ENCODE measurements around the gene PYROXD2.

The PYROXD2 gene

GRCh38 chr10:98416606-98417388 is 1.8 kb upstream of the PYROXD2 start:
- TF ChIP-seq, protein P1, sequence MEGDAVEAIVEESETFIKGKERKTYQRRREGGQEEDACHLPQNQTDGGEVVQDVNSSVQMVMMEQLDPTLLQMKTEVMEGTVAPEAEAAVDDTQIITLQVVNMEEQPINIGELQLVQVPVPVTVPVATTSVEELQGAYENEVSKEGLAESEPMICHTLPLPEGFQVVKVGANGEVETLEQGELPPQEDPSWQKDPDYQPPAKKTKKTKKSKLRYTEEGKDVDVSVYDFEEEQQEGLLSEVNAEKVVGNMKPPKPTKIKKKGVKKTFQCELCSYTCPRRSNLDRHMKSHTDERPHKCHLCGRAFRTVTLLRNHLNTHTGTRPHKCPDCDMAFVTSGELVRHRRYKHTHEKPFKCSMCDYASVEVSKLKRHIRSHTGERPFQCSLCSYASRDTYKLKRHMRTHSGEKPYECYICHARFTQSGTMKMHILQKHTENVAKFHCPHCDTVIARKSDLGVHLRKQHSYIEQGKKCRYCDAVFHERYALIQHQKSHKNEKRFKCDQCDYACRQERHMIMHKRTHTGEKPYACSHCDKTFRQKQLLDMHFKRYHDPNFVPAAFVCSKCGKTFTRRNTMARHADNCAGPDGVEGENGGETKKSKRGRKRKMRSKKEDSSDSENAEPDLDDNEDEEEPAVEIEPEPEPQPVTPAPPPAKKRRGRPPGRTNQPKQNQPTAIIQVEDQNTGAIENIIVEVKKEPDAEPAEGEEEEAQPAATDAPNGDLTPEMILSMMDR (IDR thresholded peaks at IDR 0.05; ENCODE audit: low read depth, low read length, missing control alignments): no peak
- DNase-seq (ENCODE audit: low read depth): no peak
- in situ Hi-C loops (cut with HindIII; ENCODE audit: low sequenced_read_pairs): no loop called here
- H3K4me3 ChIP-seq (ENCODE audit: low read depth, low read length): no peak overlapping the region

DNA sequence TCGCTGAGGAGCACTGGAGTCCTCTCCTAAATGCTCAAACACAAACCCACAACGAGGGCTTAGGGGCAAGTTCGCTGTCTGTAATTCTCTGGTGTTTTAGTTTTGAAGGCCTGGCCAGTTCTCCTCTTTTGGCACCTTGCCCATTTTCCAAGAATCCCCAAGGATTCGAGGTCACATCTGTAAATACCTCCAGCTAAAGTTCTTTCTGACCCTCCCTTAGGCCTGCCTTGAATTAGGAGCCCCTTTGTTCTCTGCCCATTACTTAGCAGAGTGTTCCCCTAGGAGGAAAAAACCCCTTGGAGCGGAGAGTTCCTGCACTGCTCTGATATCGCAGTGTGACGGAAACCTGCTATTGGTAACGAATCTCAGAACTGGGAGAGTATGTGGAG is 743 bp upstream of the PYROXD2 start:
- TF ChIP-seq, protein P1 (IDR thresholded peaks at IDR 0.05; ENCODE audit: low read depth, low read length, missing control alignments): no peak
- DNase-seq (ENCODE audit: low read depth): no peak
- H3K4me3 ChIP-seq (ENCODE audit: low read depth, low read length): no peak overlapping the region
- in situ Hi-C loops (cut with HindIII; ENCODE audit: low sequenced_read_pairs): no loop called here

- in situ Hi-C loops (cut with HindIII; ENCODE audit: low sequenced_read_pairs): no loop called here
- TF ChIP-seq, protein P1 (IDR thresholded peaks at IDR 0.05; ENCODE audit: low read depth, low read length, missing control alignments): no peak
These were observed 427 bp downstream of the PYROXD2 start for GRCh38 chr10:98414578-98414931.

DNA sequence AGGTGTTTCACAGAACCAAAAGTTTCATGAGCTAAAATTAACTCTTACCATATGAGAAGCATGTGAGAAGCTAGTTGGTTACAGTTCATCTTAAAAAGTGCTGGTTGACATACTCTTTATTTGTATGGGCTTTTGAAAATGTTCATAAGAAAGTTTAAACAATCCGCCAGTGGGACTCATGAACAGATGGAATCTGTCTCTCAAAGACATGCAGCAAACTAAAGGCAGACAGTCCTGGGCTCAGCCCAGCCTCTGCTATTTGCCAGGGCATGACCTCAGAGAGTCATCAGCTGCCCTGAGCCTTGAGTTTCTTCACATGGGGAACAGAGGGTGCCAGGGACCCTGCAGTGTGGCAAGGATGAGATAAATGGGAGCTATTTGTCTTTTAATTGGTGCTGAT is 3.2 kb downstream of the PYROXD2 start:
- H3K4me3 ChIP-seq (ENCODE audit: low read depth, low read length): no peak overlapping the region
- in situ Hi-C loops (cut with HindIII; ENCODE audit: low sequenced_read_pairs): no loop called here
- DNase-seq (ENCODE audit: low read depth): no peak
- TF ChIP-seq, protein P1 (IDR thresholded peaks at IDR 0.05; ENCODE audit: low read depth, low read length, missing control alignments): no peak

More at GRCh38 chr10:98414578-98414931, 427 bp downstream of the PYROXD2 start:
- H3K4me3 ChIP-seq (ENCODE audit: low read depth, low read length): peak overlapping the region; percentile 71
- no peak for DNase-seq (ENCODE audit: low read depth)

GRCh38 chr10:98411166-98411565 is 3.8 kb downstream of the PYROXD2 start:
- TF ChIP-seq, protein P1 (IDR thresholded peaks at IDR 0.05; ENCODE audit: low read depth, low read length, missing control alignments): no peak
- no peak overlapping the region for H3K4me3 ChIP-seq (ENCODE audit: low read depth, low read length)
- no peak for DNase-seq (ENCODE audit: low read depth)
- in situ Hi-C loops (cut with HindIII; ENCODE audit: low sequenced_read_pairs): no loop called here

GRCh38 chr10:98410759-98411158 is 4.2 kb downstream of the PYROXD2 start:
- in situ Hi-C loops (cut with HindIII; ENCODE audit: low sequenced_read_pairs): no loop called here
- no peak overlapping the region for H3K4me3 ChIP-seq (ENCODE audit: low read depth, low read length)
- DNase-seq (ENCODE audit: low read depth): no peak
- TF ChIP-seq, protein P1 (IDR thresholded peaks at IDR 0.05; ENCODE audit: low read depth, low read length, missing control alignments): no peak

Measured in astrocyte of the cerebellum (primary cell).